ENCODE measurements around the gene ELK4. TPM values are rescaled to one million over a fixed set of nuclear protein-coding genes. Genes with fewer than 3 reads are reported as not detected.

Gene ELK4
- total RNA-seq, 1 experiment from 2014 or later, result 31.2 TPM

DNA sequence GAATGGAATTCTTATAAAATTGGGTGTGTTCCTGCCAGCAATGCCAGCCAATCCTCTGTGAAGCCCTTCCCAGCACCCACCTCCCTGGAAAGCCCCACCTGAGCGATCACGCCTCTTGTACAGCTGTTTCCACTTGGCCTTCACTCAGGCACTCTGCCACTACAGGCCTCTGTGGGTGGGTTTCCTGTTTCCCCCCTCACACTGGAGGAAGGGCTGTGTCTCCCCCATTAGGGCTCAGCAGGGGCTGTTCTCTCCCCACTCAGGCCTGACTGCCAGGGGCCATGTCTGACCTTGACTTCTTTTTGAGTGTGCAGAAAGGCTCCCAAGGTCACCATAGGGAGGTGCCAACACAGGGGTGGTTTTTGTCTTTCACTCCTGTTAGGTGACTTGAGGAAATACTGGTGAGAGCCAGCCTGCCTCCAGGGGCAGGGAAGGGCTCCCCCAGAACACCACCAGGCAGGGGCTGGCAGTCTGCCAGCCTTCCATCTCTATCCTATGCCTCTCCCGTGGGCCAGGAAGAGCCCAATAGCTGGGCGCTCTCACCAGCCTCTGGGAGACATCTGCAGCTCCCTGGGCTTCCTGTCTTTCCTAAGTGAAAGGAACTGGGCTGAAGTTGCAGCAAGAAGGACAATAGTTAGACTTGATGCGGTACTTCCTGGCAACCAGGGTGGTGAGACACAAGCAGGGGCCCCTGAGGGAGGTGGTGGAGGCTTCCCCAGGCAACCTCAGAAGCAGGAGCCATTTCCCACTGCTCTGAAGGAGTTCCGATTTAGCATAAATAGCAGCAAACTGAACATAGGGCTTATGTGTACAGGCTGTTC, 49.1 kb downstream of the ELK4 start:
- H3K4me1 ChIP-seq (ENCODE audit: insufficient read depth, low read length), result no peaks in the 10 kb centered on the region; the same call in 1 of the 2 replicates
- no CpG with 5 or more reads among the region's 6 CpGs for WGBS (ENCODE audit: extremely low coverage, insufficient read length, low lambda C conversion rate)
- no peak overlapping the region for H3K27ac ChIP-seq (ENCODE audit: insufficient read length, low read depth, low read length)
- H3K79me1 ChIP-seq (ENCODE audit: insufficient read depth, low read depth, low read length, poor library complexity, severe bottlenecking), result no peaks in the 10 kb centered on the region
- Mint-ChIP-seq H3K27ac (peak overlapping the region in 1 of 3 experiments; percentile 90; a peak in 1 of 7 replicates), H3K27me3 (ENCODE audit: low read depth) (peaks cover 37% of the 10 kb centered on the region), H3K9me3 (no peaks in the 10 kb centered on the region), H3K4me3 (no peak overlapping the region), H3K4me1 (peaks cover 15 to 30% of the 10 kb centered on the region in 2 experiments), H3K36me3 (ENCODE audit: insufficient read depth in 1 of 3, low read depth in 3 of 3) (no peaks in the 10 kb centered on the region)
- H2BK12ac ChIP-seq (ENCODE audit: insufficient read length, low read depth, low read length), result no peak overlapping the region
- H3K9ac ChIP-seq (ENCODE audit: extremely low read depth, insufficient read length, low read length), result no peak overlapping the region
- H3K14ac ChIP-seq (ENCODE audit: insufficient read depth, low read length), result no peak overlapping the region; the same call in 1 of the 2 replicates
- H4K20me1 ChIP-seq (ENCODE audit: control insufficient read depth, insufficient read depth, insufficient read length), result no peaks in the 10 kb centered on the region
- no peak overlapping the region for H4K8ac ChIP-seq (replicated peaks; ENCODE audit: insufficient read length, low read depth, low read length)
- no peak overlapping the region for H3T11ph ChIP-seq (ENCODE audit: low read length)
- H3K27me3 ChIP-seq (ENCODE audit: insufficient read depth, low read length), result no peaks in the 10 kb centered on the region; the same call in 1 of the 2 replicates
- H2BK20ac ChIP-seq (ENCODE audit: low read depth, low read length, poor library complexity, severe bottlenecking), result no peak overlapping the region
- no peak overlapping the region for H2AFZ ChIP-seq (ENCODE audit: low read length)
- H3K4me2 ChIP-seq (ENCODE audit: insufficient read depth, insufficient read length, low read length), result no peak overlapping the region
- no peak overlapping the region for H4K5ac ChIP-seq (ENCODE audit: insufficient read length, low read depth, low read length)
- H3K56ac ChIP-seq (ENCODE audit: insufficient read length, low read depth, low read length), result no peak overlapping the region
- no peak overlapping the region for H2BK5ac ChIP-seq (ENCODE audit: insufficient read length, low read length)
- H3K79me2 ChIP-seq (ENCODE audit: insufficient read depth, low read length), result no peaks in the 10 kb centered on the region
- no peaks in the 10 kb centered on the region for H3K9me3 ChIP-seq (ENCODE audit: control insufficient read depth, low read depth, low read length)
- no peak for TF ChIP-seq CTCF (conservative IDR thresholded peaks at IDR 0.05)
- no peak overlapping the region for H4K91ac ChIP-seq (ENCODE audit: insufficient read length, low read depth, low read length)
- no peaks in the 10 kb centered on the region for H3K23me2 ChIP-seq (ENCODE audit: insufficient read length, low read depth, low read length, poor library complexity, severe bottlenecking)
- H2AK5ac ChIP-seq (ENCODE audit: insufficient read length, low read length), result no peak overlapping the region
- peak; percentile 20 for DNase-seq
- no peak overlapping the region for H2BK120ac ChIP-seq (ENCODE audit: low read depth, low read length, poor library complexity, severe bottlenecking)
- H3K4ac ChIP-seq (ENCODE audit: low read depth, low read length), result no peak overlapping the region
- no peak overlapping the region for H2BK15ac ChIP-seq (ENCODE audit: low read depth, low read length)
- H3K23ac ChIP-seq (ENCODE audit: insufficient read length, low read depth, low read length), result no peak overlapping the region
- H3K18ac ChIP-seq (ENCODE audit: insufficient read length, low read depth, low read length), result no peak overlapping the region
